Smooth muscle cell (in vitro differentiated cells): ENCODE measurements around the gene CHD6. TPM values are rescaled to one million over a fixed set of nuclear protein-coding genes. Genes with fewer than 3 reads are reported as not detected.

ENCODE experiments used
- DNase-seq: peaks from one replicate; lab custom pipeline; 2025; ENCODE audit not compliant: unreplicated experiment; lab: John Stamatoyannopoulos, UW
- H2AFZ ChIP-seq: fragments of 200-600 bp; sonication (generic); 2 replicates; pipeline ENCODE4 v1.6.0; 2016; ENCODE audit warnings: antibody characterized with exemption, low read depth, mild to moderate bottlenecking
- H3F3A ChIP-seq: fragments of 200-600 bp; sonication (generic); 2 replicates; pipeline ENCODE4 v1.6.0; 2017; ENCODE audit warnings: antibody characterized with exemption, low read depth
- H3K27ac ChIP-seq: fragments of 200-600 bp; sonication (generic); 2 replicates; pipeline ENCODE4 v1.5.1; 2016; ENCODE audit warnings: low read depth, mild to moderate bottlenecking
- H3K27me3 ChIP-seq: fragments of 200-600 bp; sonication (generic); 2 replicates; pipeline ENCODE4 v1.6.1; 2016; ENCODE audit warnings: low read depth, mild to moderate bottlenecking
- H3K36me3 ChIP-seq: fragments of 200-600 bp; sonication (generic); 2 replicates; pipeline ENCODE4 v1.5.1; 2016; ENCODE audit warnings: low read depth
- H3K4me1 ChIP-seq: fragments of 200-600 bp; sonication (generic); 2 replicates; pipeline ENCODE4 v1.5.1; 2016; ENCODE audit warnings: low read depth
- H3K4me2 ChIP-seq: fragments of 200-600 bp; sonication (generic); 2 replicates; pipeline ENCODE4 v1.6.0; 2016; ENCODE audit warnings: mild to moderate bottlenecking
- H3K4me3 ChIP-seq: fragments of 200-600 bp; sonication (generic); 2 replicates; pipeline ENCODE4 v1.5.1; 2016; ENCODE audit warnings: mild to moderate bottlenecking
- H3K79me2 ChIP-seq: fragments of 200-600 bp; sonication (generic); 2 replicates; pipeline ENCODE4 v1.6.0; 2016; ENCODE audit warnings: low read depth, mild to moderate bottlenecking
- H3K9ac ChIP-seq: fragments of 200-600 bp; sonication (generic); 2 replicates; pipeline ENCODE4 v1.6.0; 2016; ENCODE audit warnings: low read depth
- H3K9me3 ChIP-seq: fragments of 200-600 bp; sonication (generic); replicated peaks from 2 replicates; pipeline ENCODE4 v1.5.1; 2016; ENCODE audit warnings: low read depth
- H4K20me1 ChIP-seq: fragments of 200-600 bp; sonication (generic); 2 replicates; pipeline ENCODE4 v1.6.0; 2016; ENCODE audit warnings: low read depth
- WGBS: methylation state at CpG from one replicate; pipeline ENCODE4 v1.1.7; 2016; ENCODE audit warnings: low lambda C conversion rate; 5-methylcytosine and 5-hydroxymethylcytosine counted together
- polyA plus RNA-seq: library from polyadenylated mRNA; unstranded; fragments of >200 nt; fragmentation: Nextera tagmentation; extraction: Ambion mirVana; gene quantifications from 2 replicates; pipeline ENCODE4 v1.2.1, GENCODE V29; 2016
- total RNA-seq: library from RNA; depleted of rRNA; stranded (reverse); fragments of >200 nt; gene quantifications from 2 replicates; pipeline ENCODE4 v1.2.3, GENCODE V29; 2014
- TF ChIP-seq, protein P1 (sequence below): fragments of 200-600 bp; sonication (generic); IDR thresholded peaks from 2 replicates; pipeline ENCODE4 v1.5.1; 2017; ENCODE audit warnings: borderline replicate concordance, mild to moderate bottlenecking, antibody characterized with exemption; ENCODE audit not compliant: insufficient read depth, poor library complexity, severe bottlenecking

CHD6 gene
- total and polyA plus RNA-seq, 2 experiments from 2014 or later = 41.7 to 47.8 TPM

DNA sequence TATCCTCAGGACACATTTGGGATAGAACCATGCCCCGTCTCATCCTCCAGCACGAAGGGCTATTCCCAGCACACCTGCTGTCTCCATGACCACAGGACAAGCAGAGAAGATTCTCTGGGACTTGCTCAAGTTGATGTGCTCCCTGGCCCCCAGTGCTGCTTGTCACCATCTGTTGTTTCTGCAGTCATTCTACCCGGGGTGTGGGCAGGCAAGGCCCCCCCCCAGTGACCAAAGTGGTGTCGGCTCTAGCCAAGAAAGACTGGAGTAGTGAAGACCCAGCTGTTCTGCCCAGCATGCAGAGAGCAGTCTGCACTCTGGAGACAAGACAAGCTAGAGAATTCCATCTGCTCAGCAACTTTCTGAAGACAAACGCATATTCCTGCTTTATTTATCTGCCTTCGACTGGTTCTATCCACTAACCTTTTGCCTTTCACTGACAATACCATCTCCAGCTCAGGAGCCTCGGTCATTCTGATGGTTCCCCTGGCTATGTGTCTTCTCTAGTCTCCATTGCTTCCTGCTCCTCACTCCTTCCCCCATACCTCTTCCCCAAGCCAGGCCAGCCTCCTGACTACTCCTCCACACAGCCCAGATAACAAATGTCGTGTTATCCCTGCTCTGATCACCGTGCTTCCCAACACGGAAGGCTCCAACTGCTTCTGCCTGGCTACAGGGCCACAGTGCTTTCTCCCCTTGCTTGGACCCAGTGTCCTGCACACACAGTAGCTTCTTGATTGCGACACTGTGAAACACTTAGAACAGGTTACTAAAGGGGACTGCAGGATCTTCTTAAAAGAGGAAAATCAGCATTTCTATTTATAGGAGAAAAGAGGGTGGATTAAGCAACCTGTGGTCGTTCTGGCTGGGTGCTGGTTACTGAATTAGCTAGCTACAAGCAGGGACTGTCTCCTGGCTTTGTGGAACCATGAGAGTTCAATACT is 164.9 kb downstream of the CHD6 start:
- peaks cover 33% of the 10 kb centered on the region for H3K36me3 ChIP-seq
- no peaks in the 10 kb centered on the region for H4K20me1 ChIP-seq
- H3K9ac ChIP-seq = no peak overlapping the region
- H3K4me2 ChIP-seq = no peak overlapping the region
- no peak overlapping the region for H3K4me3 ChIP-seq
- no peaks in the 10 kb centered on the region for H3F3A ChIP-seq
- DNase-seq = no peak
- no peaks in the 10 kb centered on the region for H3K4me1 ChIP-seq
- 89% methylated on average over 12 of the region's 12 CpGs for WGBS
- no peaks in the 10 kb centered on the region for H3K9me3 ChIP-seq
- no peak overlapping the region for H3K27ac ChIP-seq
- H3K79me2 ChIP-seq = no peaks in the 10 kb centered on the region
- H3K27me3 ChIP-seq = no peaks in the 10 kb centered on the region
- TF ChIP-seq, protein P1, sequence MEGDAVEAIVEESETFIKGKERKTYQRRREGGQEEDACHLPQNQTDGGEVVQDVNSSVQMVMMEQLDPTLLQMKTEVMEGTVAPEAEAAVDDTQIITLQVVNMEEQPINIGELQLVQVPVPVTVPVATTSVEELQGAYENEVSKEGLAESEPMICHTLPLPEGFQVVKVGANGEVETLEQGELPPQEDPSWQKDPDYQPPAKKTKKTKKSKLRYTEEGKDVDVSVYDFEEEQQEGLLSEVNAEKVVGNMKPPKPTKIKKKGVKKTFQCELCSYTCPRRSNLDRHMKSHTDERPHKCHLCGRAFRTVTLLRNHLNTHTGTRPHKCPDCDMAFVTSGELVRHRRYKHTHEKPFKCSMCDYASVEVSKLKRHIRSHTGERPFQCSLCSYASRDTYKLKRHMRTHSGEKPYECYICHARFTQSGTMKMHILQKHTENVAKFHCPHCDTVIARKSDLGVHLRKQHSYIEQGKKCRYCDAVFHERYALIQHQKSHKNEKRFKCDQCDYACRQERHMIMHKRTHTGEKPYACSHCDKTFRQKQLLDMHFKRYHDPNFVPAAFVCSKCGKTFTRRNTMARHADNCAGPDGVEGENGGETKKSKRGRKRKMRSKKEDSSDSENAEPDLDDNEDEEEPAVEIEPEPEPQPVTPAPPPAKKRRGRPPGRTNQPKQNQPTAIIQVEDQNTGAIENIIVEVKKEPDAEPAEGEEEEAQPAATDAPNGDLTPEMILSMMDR = no peak
- no peak overlapping the region for H2AFZ ChIP-seq

- no peaks in the 10 kb centered on the region for H3K27me3 ChIP-seq
- H3K4me3 ChIP-seq = no peak overlapping the region
Measured at GRCh38 chr20:41452226-41452625, 166.0 kb downstream of the CHD6 start.

DNA sequence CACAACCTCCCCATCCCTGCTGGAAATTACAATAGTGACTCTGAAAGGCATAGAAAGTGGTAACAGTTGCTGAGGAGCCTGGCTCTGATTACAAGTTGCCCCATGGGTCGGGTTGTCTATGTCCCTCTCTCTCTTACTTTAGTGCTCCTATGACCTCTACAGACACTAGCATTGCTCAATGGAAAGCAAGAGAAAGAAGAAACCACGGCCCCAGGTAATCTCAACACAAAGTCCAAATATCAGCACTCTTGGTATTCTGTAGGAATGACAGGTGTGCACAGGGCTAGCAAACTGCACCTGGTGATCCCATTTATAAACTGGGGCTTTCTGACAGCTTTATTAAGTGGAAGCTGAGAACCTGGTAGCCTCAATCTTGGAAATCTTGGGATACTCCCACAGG is 171.2 kb downstream of the CHD6 start:
- Histone ChIP-seq H3F3A (no peaks in the 10 kb centered on the region), H4K20me1 (no peaks in the 10 kb centered on the region), H3K79me2 (no peaks in the 10 kb centered on the region), H3K4me2 (no peak overlapping the region), H3K36me3 (peaks cover 32% of the 10 kb centered on the region), H2AFZ (no peak overlapping the region), H3K9me3 (no peaks in the 10 kb centered on the region), H3K4me1 (no peaks in the 10 kb centered on the region), H3K4me3 (no peak overlapping the region), H3K27me3 (no peaks in the 10 kb centered on the region), H3K9ac (no peak overlapping the region), H3K27ac (no peak overlapping the region)
- no peak for DNase-seq
- WGBS = 95% methylated on average over 2 of the region's 2 CpGs
- TF ChIP-seq, protein P1 = no peak

More at GRCh38 chr20:41452226-41452625, 166.0 kb downstream of the CHD6 start:
- peaks cover 38% of the 10 kb centered on the region for H3K36me3 ChIP-seq
- H3K9me3 ChIP-seq = no peaks in the 10 kb centered on the region
- no peak overlapping the region for H3K27ac ChIP-seq
- H3F3A ChIP-seq = no peaks in the 10 kb centered on the region
- TF ChIP-seq, protein P1 = no peak
- H3K4me1 ChIP-seq = no peaks in the 10 kb centered on the region
- no peak overlapping the region for H3K9ac ChIP-seq
- H2AFZ ChIP-seq = no peak overlapping the region
- no peaks in the 10 kb centered on the region for H3K79me2 ChIP-seq
- DNase-seq = no peak
- WGBS = 92% methylated on average over 6 of the region's 6 CpGs
- no peaks in the 10 kb centered on the region for H4K20me1 ChIP-seq
- H3K4me2 ChIP-seq = no peak overlapping the region

DNA sequence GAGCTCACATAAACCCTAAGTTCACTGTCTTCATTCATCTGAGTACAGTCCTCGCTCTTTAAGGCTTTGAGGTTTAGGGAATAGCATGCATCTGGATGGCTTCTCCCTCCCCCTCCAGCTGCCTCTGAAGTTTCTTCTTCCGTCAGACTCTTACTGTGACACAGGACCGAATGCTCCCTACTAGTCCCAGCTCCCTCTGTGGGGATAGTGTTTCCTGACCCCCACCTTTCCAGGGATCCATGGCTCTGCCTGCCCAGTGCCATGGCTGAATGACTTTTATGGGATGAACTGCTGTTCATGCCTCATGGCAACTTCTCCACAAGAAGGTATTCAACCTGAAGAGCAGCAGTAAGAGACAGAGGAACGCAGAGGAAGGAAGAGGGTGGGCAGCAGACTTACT is 171.7 kb downstream of the CHD6 start:
- no peaks in the 10 kb centered on the region for H3K79me2 ChIP-seq
- 98% methylated on average over 4 of the region's 4 CpGs for WGBS
- no peak overlapping the region for H3K27ac ChIP-seq
- H3K27me3 ChIP-seq = no peaks in the 10 kb centered on the region
- H3K4me1 ChIP-seq = no peaks in the 10 kb centered on the region
- no peak overlapping the region for H3K4me3 ChIP-seq
- H3F3A ChIP-seq = no peaks in the 10 kb centered on the region
- DNase-seq = no peak
- H4K20me1 ChIP-seq = no peaks in the 10 kb centered on the region
- no peak overlapping the region for H3K9ac ChIP-seq
- TF ChIP-seq, protein P1 = no peak
- no peak overlapping the region for H3K4me2 ChIP-seq
- H2AFZ ChIP-seq = no peak overlapping the region
- peaks cover 28% of the 10 kb centered on the region for H3K36me3 ChIP-seq
- H3K9me3 ChIP-seq = no peaks in the 10 kb centered on the region
